GM12864 (cell line): ENCODE results near the gene BRD3OS.

Source experiments
- DNase-seq: peaks from one replicate; pipeline ENCODE4 v3.0.0-alpha.2; 2011; ENCODE audit warnings: low read depth
- H3K4me3 ChIP-seq: 2 replicates; pipeline ENCODE4 v1.5.1; 2011; ENCODE audit warnings: mild to moderate bottlenecking, low read depth, low read length, control low read depth
- CTCF ChIP-seq: IDR thresholded peaks from 2 replicates; pipeline ENCODE4 v1.5.1; 2011; ENCODE audit warnings: low read depth, mild to moderate bottlenecking, moderate library complexity, low read length, control low read depth, inconsistent platforms; ENCODE audit errors: missing control alignments

Gene BRD3OS

DNA sequence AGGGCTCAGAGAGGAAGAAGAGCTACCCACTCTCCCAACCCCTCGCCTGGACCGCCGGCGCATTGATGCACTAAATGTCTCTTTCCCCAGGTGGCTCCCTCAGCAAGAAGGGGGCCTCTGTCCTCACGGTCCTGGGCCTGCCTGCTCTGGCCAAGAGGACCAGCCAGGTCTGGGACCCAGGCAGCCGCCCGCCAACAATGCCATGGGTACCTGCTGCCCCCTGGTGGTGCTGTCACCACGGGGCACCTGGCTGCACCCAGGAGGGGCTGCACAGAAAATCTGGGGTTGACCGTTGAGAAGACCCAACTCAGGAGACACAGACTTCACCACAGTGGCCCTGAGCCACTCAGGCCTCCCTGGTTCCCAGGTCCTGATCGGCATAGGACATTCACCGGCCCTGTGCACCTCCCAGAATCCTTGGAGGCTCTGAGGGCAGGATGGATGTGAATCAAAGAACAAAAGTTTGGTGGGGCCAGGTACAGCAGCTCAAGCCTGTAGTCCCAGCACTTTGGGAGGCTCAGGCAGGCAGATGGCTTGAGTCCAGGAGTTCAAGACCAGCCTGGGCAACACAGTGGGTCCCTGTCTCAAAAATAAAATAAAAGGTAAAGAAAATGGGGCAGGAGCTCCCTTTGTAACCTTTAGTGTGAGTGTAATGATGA, 30.8 kb upstream of the BRD3OS start:
- H3K4me3 ChIP-seq, result no peak overlapping the region
- peak; percentile 95 for TF ChIP-seq CTCF
- no peak for DNase-seq

GRCh38 chr9:133995012-133995896, 30.0 kb upstream of the BRD3OS start:
- no peak for DNase-seq
- no peak overlapping the region for H3K4me3 ChIP-seq
- peak; percentile 40 for TF ChIP-seq CTCF

DNA sequence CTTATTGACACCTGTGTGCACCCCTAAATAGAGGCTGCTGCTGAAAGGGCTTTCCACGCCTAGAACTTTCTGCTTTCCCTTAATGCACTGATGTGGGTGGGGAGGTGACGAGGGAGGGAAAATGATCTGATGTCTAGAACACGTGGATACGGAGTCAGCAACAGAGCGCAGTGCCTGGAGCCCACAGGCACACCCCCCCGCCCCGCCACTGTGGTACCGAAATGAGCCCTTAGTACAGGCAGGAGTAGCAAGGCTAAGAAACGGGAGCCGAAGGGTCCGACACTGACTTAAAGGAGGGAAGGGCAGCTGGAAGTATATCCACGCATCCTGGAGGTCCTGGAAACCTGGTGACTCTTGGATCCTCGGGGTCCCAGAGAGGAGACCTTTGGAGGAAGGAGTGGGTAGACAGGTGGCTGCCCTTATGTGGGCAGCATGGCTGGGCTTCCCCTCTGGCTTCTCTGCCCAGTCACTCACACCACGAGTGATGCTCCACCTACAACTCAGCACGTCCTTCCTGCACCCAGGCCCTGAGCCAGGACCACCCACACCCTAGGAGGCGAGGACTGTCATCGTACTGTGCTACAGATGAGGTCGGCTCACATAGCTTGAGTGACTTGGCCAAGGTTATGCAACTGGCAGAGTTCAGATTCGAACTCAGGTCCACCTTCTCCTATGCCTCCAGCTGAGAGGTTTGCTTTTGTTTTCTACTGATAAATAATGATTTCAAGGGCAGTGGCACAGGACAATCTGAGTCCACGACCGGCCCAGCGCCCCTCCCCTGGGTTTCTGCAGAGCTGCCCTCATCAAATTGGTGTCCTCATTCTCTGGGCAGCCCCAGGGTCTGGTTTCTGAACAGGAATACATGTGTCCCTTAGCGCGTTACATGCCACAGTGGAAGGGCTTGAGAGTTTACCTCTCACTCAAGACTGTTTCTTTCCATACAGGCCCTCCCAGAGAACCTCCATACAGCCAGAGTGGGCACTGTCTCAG, 28.5 kb upstream of the BRD3OS start:
- no peak for DNase-seq
- TF ChIP-seq CTCF, result peak; percentile 16

GRCh38 chr9:133997584-133997983, 27.7 kb upstream of the BRD3OS start:
- DNase-seq, result no peak
- no peak overlapping the region for H3K4me3 ChIP-seq
- no peak for TF ChIP-seq CTCF

More for the DNA sequence above, 28.5 kb upstream of the BRD3OS start:
- H3K4me3 ChIP-seq, result no peak overlapping the region

GRCh38 chr9:133998915-133999595, 26.2 kb upstream of the BRD3OS start:
- TF ChIP-seq CTCF, result no peak
- no peak overlapping the region for H3K4me3 ChIP-seq
- no peak for DNase-seq

GRCh38 chr9:133999851-134000265, 25.4 kb upstream of the BRD3OS start:
- H3K4me3 ChIP-seq, result no peak overlapping the region
- TF ChIP-seq CTCF, result no peak
- no peak for DNase-seq
